K562 (cell line): Measurements from ENCODE around the gene PDLIM7. TPM values are rescaled to one million over a fixed set of nuclear protein-coding genes. Genes with fewer than 3 reads are reported as not detected.

Experiments
- ATF6 ChIP-seq: sonication (generic); formaldehyde crosslinking; IDR thresholded peaks from 2 replicates; pipeline ENCODE4 v1.4.0; 2020; ENCODE audit warnings: mild to moderate bottlenecking, missing genetic modification reagents
- CHD2 ChIP-seq: IDR thresholded peaks from 2 replicates; pipeline ENCODE4 v1.6.1; 2011; ENCODE audit warnings: low read depth, low read length
- DACH1 ChIP-seq: fragments of 450-650 bp; IDR thresholded peaks from 2 replicates; pipeline ENCODE4 v1.6.1; 2018; ENCODE audit not compliant: partially characterized antibody
- FOXK2 ChIP-seq, 2 experiments: fragments of 450-650 bp; IDR thresholded peaks in 1 of 2; conservative IDR thresholded peaks in 1 of 2; 2 replicates each; pipeline ENCODE4 v1.6.1; 2016; ENCODE audit warnings: low read depth in 2 of 2, mild to moderate bottlenecking in 1 of 2
- HDGF ChIP-seq: fragments of 450-650 bp; IDR thresholded peaks from 2 replicates; pipeline ENCODE4 v1.6.1; 2016
- ILK ChIP-seq: fragments of 450-650 bp; IDR thresholded peaks from 2 replicates; pipeline ENCODE4 v1.6.1; 2016; ENCODE audit warnings: missing genetic modification characterization, low read depth, mild to moderate bottlenecking, missing compliant biosample characterization, moderate library complexity, borderline replicate concordance
- KLF10 ChIP-seq: fragments of 250-450 bp; sonication (Bioruptor Pico); IDR thresholded peaks from 2 replicates; pipeline ENCODE4 v1.6.1; 2021; ENCODE audit warnings: matching md5 sums
- LEF1 ChIP-seq: fragments of 450-650 bp; IDR thresholded peaks from 2 replicates; pipeline ENCODE4 v1.6.1; 2016; ENCODE audit warnings: mild to moderate bottlenecking
- MCM2 ChIP-seq: fragments of 450-650 bp; IDR thresholded peaks from 2 replicates; pipeline ENCODE4 v1.6.1; 2017; ENCODE audit warnings: low read depth, mild to moderate bottlenecking
- MCM3 ChIP-seq: fragments of 450-650 bp; IDR thresholded peaks from 2 replicates; pipeline ENCODE4 v1.6.1; 2016
- NFRKB ChIP-seq: fragments of 450-650 bp; IDR thresholded peaks from 2 replicates; pipeline ENCODE4 v1.6.1; 2016; ENCODE audit warnings: low read depth
- RBBP5 ChIP-seq: fragments of 200-600 bp; sonication (generic); IDR thresholded peaks from 2 replicates; pipeline ENCODE4 v1.6.1; 2012; ENCODE audit warnings: borderline replicate concordance, mild to moderate bottlenecking, low read length, control low read depth, inconsistent platforms; ENCODE audit not compliant: insufficient read depth, poor library complexity, severe bottlenecking
- STAT5B ChIP-seq: fragments of 250-450 bp; sonication (Bioruptor Pico); IDR thresholded peaks from 2 replicates; pipeline ENCODE4 v1.8.0; 2021; ENCODE audit warnings: mild to moderate bottlenecking, inconsistent platforms
- TAF7 ChIP-seq: fragments of 450-650 bp; IDR thresholded peaks from 2 replicates; pipeline ENCODE4 v1.6.1; 2016; ENCODE audit warnings: missing genetic modification characterization, missing compliant biosample characterization
- ZBTB7A ChIP-seq: IDR thresholded peaks from 2 replicates; pipeline ENCODE4 v1.6.1; 2011; ENCODE audit warnings: low read depth, mild to moderate bottlenecking, low read length, moderate library complexity, borderline replicate concordance; ENCODE audit not compliant: control insufficient read depth
- ZNF707 ChIP-seq: fragments of 250-450 bp; sonication (Bioruptor Pico); conservative IDR thresholded peaks from 2 replicates; pipeline ENCODE4 v1.8.0; 2022; ENCODE audit warnings: inconsistent platforms, mild to moderate bottlenecking, moderate library complexity
- ZNF830 ChIP-seq: fragments of 250-450 bp; sonication (Bioruptor Pico); IDR thresholded peaks from 2 replicates; pipeline ENCODE4 v1.5.0; 2021; ENCODE audit warnings: mild to moderate bottlenecking
- ZSCAN29 ChIP-seq: fragments of 450-650 bp; IDR thresholded peaks from 2 replicates; pipeline ENCODE4 v1.6.1; 2017
- polyA plus RNA-seq, 8 experiments: library from polyadenylated mRNA; depleted of rRNA in 4 of 8; stranded (reverse) in 5 of 8; unstranded in 3 of 8; fragments of >200 nt; fragmentation: Nextera tagmentation in 2 of 8; fragmentation: Illumina TruSeq in 1 of 8; extraction: Ambion mirVana in 2 of 8; extraction: Trizol in 1 of 8; gene quantifications; 2 replicates each; pipeline versions ENCODE4 v1.2.1 to v1.2.3, GENCODE V29; 2011 to 2014; ENCODE audit warnings: inconsistent platforms in 1 of 8, missing spikeins in 1 of 8
- total RNA-seq, 7 experiments: library from RNA; depleted of rRNA in 6 of 7; stranded (reverse); fragments of >200 nt in 6 of 7; fragmentation: Illumina TruSeq in 2 of 7; extraction: Trizol in 2 of 7; gene quantifications; 2 replicates each; pipeline versions ENCODE4 v1.2.1 to v1.2.3, GENCODE V29; 2011 to 2021; ENCODE audit warnings: low replicate concordance in 1 of 7
- TF ChIP-seq, protein P1 (sequence below): sonication (generic); formaldehyde crosslinking; IDR thresholded peaks from 2 replicates; pipeline ENCODE4 v1.8.0; 2023; ENCODE audit warnings: mild to moderate bottlenecking, missing genetic modification reagents
- TF ChIP-seq, protein P2 (sequence below): fragments of 200-800 bp; sonication (Bioruptor generic); IDR thresholded peaks from 2 replicates; pipeline ENCODE4 v1.6.1; 2017; ENCODE audit warnings: missing genetic modification characterization, missing compliant biosample characterization
- TF ChIP-seq, protein P3 (sequence below): fragments of 250-450 bp; sonication (Bioruptor Pico); IDR thresholded peaks from 2 replicates; pipeline ENCODE4 v1.9.0; 2021; ENCODE audit warnings: mild to moderate bottlenecking
- TF ChIP-seq, protein P4 (sequence below): fragments of 250-450 bp; sonication (Bioruptor Pico); IDR thresholded peaks from 2 replicates; pipeline ENCODE4 v1.6.1; 2021; ENCODE audit warnings: mild to moderate bottlenecking

PDLIM7 gene
- total and polyA plus RNA-seq, 9 of the 15 experiments (the other 6 are each of a cell fraction or from before 2014, with no cell fraction given) = 2.1 to 124 (median 32.6) TPM

GRCh38 chr5:177509381-177509951 is 12.1 kb upstream of the PDLIM7 start, which contains the start of gene DOK3 (continued):
- TF ChIP-seq FOXK2 (conservative IDR thresholded peaks at IDR 0.05 in 1 of 2, IDR thresholded peaks at IDR 0.05 in 1 of 2; ENCODE audit: low read depth in 2 of 2) (no peak), DACH1 (no peak), ZNF830 (CRISPR knock-in tag) (no peak), NFRKB (0 out of 2 replicates have a peak, but pooled peaks have one; percentile 59), LEF1 (no peak), STAT5B (CRISPR knock-in tag) (no peak), ATF6 (no peak), MCM3 (no peak), TAF7 (no peak), ILK (tag) (no peak), RBBP5 (no peak), HDGF (no peak), ZNF707 (CRISPR knock-in tag) (no peak), ZSCAN29 (no peak), CHD2 (no peak), MCM2 (no peak), ZBTB7A (peak; percentile 65), KLF10 (no peak)
- TF ChIP-seq, protein P1, sequence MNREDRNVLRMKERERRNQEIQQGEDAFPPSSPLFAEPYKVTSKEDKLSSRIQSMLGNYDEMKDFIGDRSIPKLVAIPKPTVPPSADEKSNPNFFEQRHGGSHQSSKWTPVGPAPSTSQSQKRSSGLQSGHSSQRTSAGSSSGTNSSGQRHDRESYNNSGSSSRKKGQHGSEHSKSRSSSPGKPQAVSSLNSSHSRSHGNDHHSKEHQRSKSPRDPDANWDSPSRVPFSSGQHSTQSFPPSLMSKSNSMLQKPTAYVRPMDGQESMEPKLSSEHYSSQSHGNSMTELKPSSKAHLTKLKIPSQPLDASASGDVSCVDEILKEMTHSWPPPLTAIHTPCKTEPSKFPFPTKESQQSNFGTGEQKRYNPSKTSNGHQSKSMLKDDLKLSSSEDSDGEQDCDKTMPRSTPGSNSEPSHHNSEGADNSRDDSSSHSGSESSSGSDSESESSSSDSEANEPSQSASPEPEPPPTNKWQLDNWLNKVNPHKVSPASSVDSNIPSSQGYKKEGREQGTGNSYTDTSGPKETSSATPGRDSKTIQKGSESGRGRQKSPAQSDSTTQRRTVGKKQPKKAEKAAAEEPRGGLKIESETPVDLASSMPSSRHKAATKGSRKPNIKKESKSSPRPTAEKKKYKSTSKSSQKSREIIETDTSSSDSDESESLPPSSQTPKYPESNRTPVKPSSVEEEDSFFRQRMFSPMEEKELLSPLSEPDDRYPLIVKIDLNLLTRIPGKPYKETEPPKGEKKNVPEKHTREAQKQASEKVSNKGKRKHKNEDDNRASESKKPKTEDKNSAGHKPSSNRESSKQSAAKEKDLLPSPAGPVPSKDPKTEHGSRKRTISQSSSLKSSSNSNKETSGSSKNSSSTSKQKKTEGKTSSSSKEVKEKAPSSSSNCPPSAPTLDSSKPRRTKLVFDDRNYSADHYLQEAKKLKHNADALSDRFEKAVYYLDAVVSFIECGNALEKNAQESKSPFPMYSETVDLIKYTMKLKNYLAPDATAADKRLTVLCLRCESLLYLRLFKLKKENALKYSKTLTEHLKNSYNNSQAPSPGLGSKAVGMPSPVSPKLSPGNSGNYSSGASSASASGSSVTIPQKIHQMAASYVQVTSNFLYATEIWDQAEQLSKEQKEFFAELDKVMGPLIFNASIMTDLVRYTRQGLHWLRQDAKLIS = no peak; the same call in 1 of the 2 replicates
- TF ChIP-seq, protein P2, sequence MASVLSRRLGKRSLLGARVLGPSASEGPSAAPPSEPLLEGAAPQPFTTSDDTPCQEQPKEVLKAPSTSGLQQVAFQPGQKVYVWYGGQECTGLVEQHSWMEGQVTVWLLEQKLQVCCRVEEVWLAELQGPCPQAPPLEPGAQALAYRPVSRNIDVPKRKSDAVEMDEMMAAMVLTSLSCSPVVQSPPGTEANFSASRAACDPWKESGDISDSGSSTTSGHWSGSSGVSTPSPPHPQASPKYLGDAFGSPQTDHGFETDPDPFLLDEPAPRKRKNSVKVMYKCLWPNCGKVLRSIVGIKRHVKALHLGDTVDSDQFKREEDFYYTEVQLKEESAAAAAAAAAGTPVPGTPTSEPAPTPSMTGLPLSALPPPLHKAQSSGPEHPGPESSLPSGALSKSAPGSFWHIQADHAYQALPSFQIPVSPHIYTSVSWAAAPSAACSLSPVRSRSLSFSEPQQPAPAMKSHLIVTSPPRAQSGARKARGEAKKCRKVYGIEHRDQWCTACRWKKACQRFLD (CRISPR knock-in tag) = 0 out of 2 replicates have a peak, but pooled peaks have one; percentile 12
- TF ChIP-seq, protein P3, sequence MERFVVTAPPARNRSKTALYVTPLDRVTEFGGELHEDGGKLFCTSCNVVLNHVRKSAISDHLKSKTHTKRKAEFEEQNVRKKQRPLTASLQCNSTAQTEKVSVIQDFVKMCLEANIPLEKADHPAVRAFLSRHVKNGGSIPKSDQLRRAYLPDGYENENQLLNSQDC (CRISPR knock-in tag) = no peak
- TF ChIP-seq, protein P4, sequence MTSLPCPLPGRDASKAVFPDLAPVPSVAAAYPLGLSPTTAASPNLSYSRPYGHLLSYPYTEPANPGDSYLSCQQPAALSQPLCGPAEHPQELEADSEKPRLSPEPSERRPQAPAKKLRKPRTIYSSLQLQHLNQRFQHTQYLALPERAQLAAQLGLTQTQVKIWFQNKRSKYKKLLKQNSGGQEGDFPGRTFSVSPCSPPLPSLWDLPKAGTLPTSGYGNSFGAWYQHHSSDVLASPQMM (CRISPR knock-in tag) = no peak
